DOHH2 (cell line): ENCODE results near the gene LPXN.

Experiments
- H3F3A ChIP-seq: fragments of 200-600 bp; sonication (generic), shearing (Covaris generic); 2 replicates; pipeline ENCODE4 v1.6.0; 2016; ENCODE audit warnings: antibody characterized with exemption, mild to moderate bottlenecking; ENCODE audit not compliant: control insufficient read depth, insufficient read depth
- H3K27ac ChIP-seq: fragments of 200-600 bp; sonication (generic); 2 replicates; pipeline ENCODE4 v1.5.1; 2014; ENCODE audit warnings: low read depth, mild to moderate bottlenecking, low read length, moderate library complexity
- H3K27me3 ChIP-seq: fragments of 200-600 bp; sonication (generic); 2 replicates; pipeline ENCODE4 v1.6.1; 2014; ENCODE audit warnings: mild to moderate bottlenecking, low read length, mixed read lengths; ENCODE audit not compliant: control insufficient read depth
- H3K36me3 ChIP-seq: fragments of 200-600 bp; sonication (generic); 2 replicates; pipeline ENCODE4 v1.6.1; 2014; ENCODE audit warnings: mild to moderate bottlenecking, low read length, moderate library complexity, mixed read lengths; ENCODE audit not compliant: control insufficient read depth
- H3K4me1 ChIP-seq: fragments of 200-600 bp; sonication (generic); 2 replicates; pipeline ENCODE4 v1.6.1; 2014; ENCODE audit warnings: mild to moderate bottlenecking, low read length, mixed read lengths; ENCODE audit not compliant: control insufficient read depth
- H3K4me2 ChIP-seq: fragments of 200-600 bp; sonication (generic); 2 replicates; pipeline ENCODE4 v1.6.0; 2014; ENCODE audit warnings: mild to moderate bottlenecking, low read length, moderate library complexity
- H3K4me3 ChIP-seq: fragments of 200-600 bp; sonication (generic); 2 replicates; pipeline ENCODE4 v1.5.1; 2014; ENCODE audit warnings: mild to moderate bottlenecking, low read length, mixed read lengths
- H3K79me2 ChIP-seq: fragments of 200-600 bp; sonication (generic); 2 replicates; pipeline ENCODE4 v1.6.1; 2014; ENCODE audit warnings: mild to moderate bottlenecking, low read length, mixed read lengths; ENCODE audit not compliant: control insufficient read depth
- H3K9me2 ChIP-seq: fragments of 200-600 bp; sonication (generic); replicated peaks from 2 replicates; pipeline ENCODE4 v1.6.1; 2014; ENCODE audit warnings: mild to moderate bottlenecking, low read length, mixed read lengths; ENCODE audit not compliant: control insufficient read depth
- H3K9me3 ChIP-seq: fragments of 200-600 bp; sonication (generic); 2 replicates; pipeline ENCODE4 v1.6.1; 2014; ENCODE audit warnings: antibody characterized with exemption, low read length, mixed read lengths; ENCODE audit not compliant: control insufficient read depth, insufficient read depth
- H4K20me1 ChIP-seq: fragments of 200-600 bp; sonication (generic); 2 replicates; pipeline ENCODE4 v1.6.0; 2014; ENCODE audit warnings: low read depth, mild to moderate bottlenecking, antibody characterized with exemption, low read length, moderate library complexity; ENCODE audit not compliant: control insufficient read depth, insufficient read depth
- CTCF ChIP-seq: fragments of 200-600 bp; sonication (generic); IDR thresholded peaks from one replicate; pipeline ENCODE4 v1.5.1; 2014; ENCODE audit warnings: antibody characterized with exemption, mild to moderate bottlenecking, low read depth, low read length; ENCODE audit not compliant: poor library complexity, severe bottlenecking
- EZH2phosphoT487 ChIP-seq: fragments of 200-600 bp; sonication (generic); IDR thresholded peaks from 2 replicates; pipeline ENCODE4 v1.6.1; 2017; ENCODE audit warnings: borderline replicate concordance, mild to moderate bottlenecking, antibody characterized with exemption, low read length, moderate library complexity, mixed read lengths

LPXN gene

GRCh38 chr11:58564231-58564630, 11.4 kb downstream of the LPXN start:
- Histone ChIP-seq H3K79me2 (peaks cover 98% of the 10 kb centered on the region), H4K20me1 (peaks cover 10% of the 10 kb centered on the region), H3F3A (peaks cover 10% of the 10 kb centered on the region), H3K4me3 (no peak overlapping the region), H3K36me3 (peaks cover 97% of the 10 kb centered on the region), H3K4me2 (no peak overlapping the region), H3K27ac (no peak overlapping the region), H3K27me3 (no peaks in the 10 kb centered on the region), H3K4me1 (peaks cover 25% of the 10 kb centered on the region), H3K9me3 (no peaks in the 10 kb centered on the region), H3K9me2 (no peaks in the 10 kb centered on the region)
- no peak for TF ChIP-seq CTCF
- no peak for TF ChIP-seq EZH2phosphoT487

GRCh38 chr11:58562375-58562800, 13.3 kb downstream of the LPXN start:
- H3K79me2 ChIP-seq = peaks cover 95% of the 10 kb centered on the region
- no peaks in the 10 kb centered on the region for H3K9me3 ChIP-seq
- no peak overlapping the region for H3K27ac ChIP-seq
- H3K4me1 ChIP-seq = peaks cover 7% of the 10 kb centered on the region; the same call in 1 of the 2 replicates
- no peaks in the 10 kb centered on the region for H3K9me2 ChIP-seq
- TF ChIP-seq CTCF = no peak
- no peak for TF ChIP-seq EZH2phosphoT487
- no peak overlapping the region for H3K4me3 ChIP-seq
- H3K4me2 ChIP-seq = no peak overlapping the region
- H4K20me1 ChIP-seq = peaks cover 10% of the 10 kb centered on the region
- H3K27me3 ChIP-seq = no peaks in the 10 kb centered on the region
- peaks cover 92% of the 10 kb centered on the region for H3K36me3 ChIP-seq
- peaks cover 4% of the 10 kb centered on the region for H3F3A ChIP-seq

GRCh38 chr11:58561394-58562098, 14.1 kb downstream of the LPXN start:
- H4K20me1 ChIP-seq = peaks cover 8% of the 10 kb centered on the region
- H3K27ac ChIP-seq = no peak overlapping the region
- H3K36me3 ChIP-seq = peaks cover 92% of the 10 kb centered on the region
- no peak overlapping the region for H3K4me3 ChIP-seq
- H3K4me1 ChIP-seq = 0 out of 2 replicates have a peak, but pooled peaks cover 4% of the 10 kb centered on the region
- peaks cover 4% of the 10 kb centered on the region for H3F3A ChIP-seq
- no peaks in the 10 kb centered on the region for H3K9me2 ChIP-seq
- no peaks in the 10 kb centered on the region for H3K9me3 ChIP-seq
- H3K4me2 ChIP-seq = no peak overlapping the region
- H3K79me2 ChIP-seq = peaks cover 95% of the 10 kb centered on the region
- H3K27me3 ChIP-seq = no peaks in the 10 kb centered on the region
- TF ChIP-seq CTCF = no peak
- no peak for TF ChIP-seq EZH2phosphoT487
